Stomach (tissue), 9 donors: ENCODE measurements around the gene RAPGEFL1. TPM values are rescaled to one million over a fixed set of nuclear protein-coding genes. Genes with fewer than 3 reads are reported as not detected.

ENCODE experiments used
- DNase-seq, 2 donors: peaks; one replicate each; pipeline versions ENCODE4 v3.0.0 to v3.0.0-alpha.2; 2013 to 2019
- H3K27ac ChIP-seq, 5 donors: fragments of 200-600 bp in 4 of 5; sonication (generic) in 4 of 5; one replicate each; pipeline ENCODE4 v1.5.1; 2013 to 2019; ENCODE audit warnings: mild to moderate bottlenecking in 1 of 5, moderate library complexity in 1 of 5
- H3K27me3 ChIP-seq, 3 donors: fragments of 200-600 bp; sonication (generic); one replicate each; pipeline ENCODE4 v1.5.1; 2017 to 2019; ENCODE audit warnings: mixed run types in 1 of 3
- H3K36me3 ChIP-seq, 4 donors: fragments of 200-600 bp; sonication (generic); 1 replicate in 3 of 4; 2 replicates in 1 of 4; pipeline ENCODE4 v1.5.1; 2016 to 2019
- H3K4me1 ChIP-seq, 4 donors: fragments of 200-600 bp; sonication (generic); one replicate each; pipeline ENCODE4 v1.5.1; 2016 to 2019
- H3K4me3 ChIP-seq, 4 donors: fragments of 200-600 bp; sonication (generic) in 3 of 4; one replicate each; pipeline ENCODE4 v1.5.1; 2016 to 2019; ENCODE audit warnings: mild to moderate bottlenecking in 1 of 4
- H3K9me3 ChIP-seq, 4 donors: fragments of 200-600 bp; sonication (generic); one replicate each; pipeline ENCODE4 v1.5.1; 2016 to 2019
- CTCF ChIP-seq, 7 experiments: fragments of 450-650 bp in 4 of 7; fragments of 200-600 bp in 3 of 7; sonication (generic) in 3 of 7; IDR thresholded peaks; one replicate each; pipeline ENCODE4 v1.5.1; 2016 to 2019; ENCODE audit warnings: antibody characterized with exemption in 7 of 7, control low read depth in 2 of 7, mild to moderate bottlenecking in 1 of 7
- EP300 ChIP-seq: sonication (generic); formaldehyde crosslinking; IDR thresholded peaks from one replicate; pipeline ENCODE4 v1.6.1; 2017; ENCODE audit warnings: antibody characterized with exemption
- POLR2A ChIP-seq, 4 donors: fragments of 450-650 bp; IDR thresholded peaks; one replicate each; pipeline ENCODE4 v1.6.1; 2016; ENCODE audit warnings: antibody characterized with exemption in 4 of 4, control low read depth in 2 of 4, mild to moderate bottlenecking in 1 of 4, moderate library complexity in 1 of 4
- POLR2AphosphoS5 ChIP-seq, 3 donors: sonication (generic); formaldehyde crosslinking; IDR thresholded peaks; one replicate each; pipeline ENCODE4 v1.6.1; 2016; ENCODE audit warnings: antibody characterized with exemption in 3 of 3
- WGBS, 5 donors: extraction: QIAGEN DNeasy Blood & Tissue Kit in 3 of 5; methylation state at CpG; one replicate each; pipeline versions ENCODE4 v1.1.5 to v1.1.7; 2013 to 2018; 5-methylcytosine and 5-hydroxymethylcytosine counted together
- intact Hi-C: fragments of 100-400 bp; cut with DNase I; formaldehyde crosslinking; loops from one replicate; pipeline ENCODE4 v1.15.1; 2023; ENCODE audit warnings: low total_unique reads
- polyA plus RNA-seq, 3 donors: library from polyadenylated mRNA; stranded (reverse); fragments of 200-250 nt; gene quantifications; one replicate each; pipeline ENCODE4 v1.2.3, GENCODE V29; 2013
- total RNA-seq, 5 donors: library from RNA; depleted of rRNA; stranded (reverse); fragments of >200 nt; gene quantifications; one replicate each; pipeline versions ENCODE4 v1.1.0 to v1.2.3, GENCODE V29; 2014 to 2016
- donor health status: healthy with polysubstance abuse.
- donor health status: Bipolar disorder and iron deficiency.
- donor health status: healthy.

The RAPGEFL1 gene
- total and polyA plus RNA-seq, 8 donors = 5.2 to 294 (median 24.6) TPM

- TF ChIP-seq POLR2A (IDR thresholded peaks at IDR 0.05) = no peak
- TF ChIP-seq EP300 = no peak
- TF ChIP-seq CTCF (IDR thresholded peaks at IDR 0.05) = no peak
- TF ChIP-seq POLR2AphosphoS5 (IDR thresholded peaks at IDR 0.05) = no peak
- 39 to 58% (median 46%) methylated on average over 8 of the region's 8 CpGs for WGBS, 5 donors
- H3K27ac ChIP-seq = peak overlapping the region; percentile 32 to 79 (median 46)
These were observed 3.9 kb downstream of the RAPGEFL1 start for GRCh38 chr17:40181205-40181604.

GRCh38 chr17:40182606-40183005, 5.3 kb downstream of the RAPGEFL1 start:
- WGBS, 5 donors = 80 to 94% (median 91%) methylated on average over 6 of the region's 6 CpGs
- H3K4me3 ChIP-seq = no peak overlapping the region
- H3K4me1 ChIP-seq = peaks cover 20 to 39% (median 29%) of the 10 kb centered on the region in 4 donors
- H3K27me3 ChIP-seq = peaks cover 0 to 8% (median 0%) of the 10 kb centered on the region in 3 donors
- intact Hi-C loops = no loop called here
- no peak for DNase-seq
- no peaks in the 10 kb centered on the region for H3K36me3 ChIP-seq
- H3K9me3 ChIP-seq = no peaks in the 10 kb centered on the region
- no peak for TF ChIP-seq POLR2AphosphoS5 (IDR thresholded peaks at IDR 0.05)
- no peak for TF ChIP-seq CTCF (IDR thresholded peaks at IDR 0.05)
- TF ChIP-seq EP300 = no peak
- TF ChIP-seq POLR2A (IDR thresholded peaks at IDR 0.05) = no peak
- H3K27ac ChIP-seq = no peak overlapping the region

More at GRCh38 chr17:40181205-40181604, 3.9 kb downstream of the RAPGEFL1 start:
- DNase-seq = peak in 1 of 2 donors; percentile 37
- Histone ChIP-seq H3K4me3 (no peak overlapping the region), H3K9me3 (no peaks in the 10 kb centered on the region), H3K36me3 (peaks cover 0 to 6% (median 2%) of the 10 kb centered on the region in 4 donors), H3K4me1 (peaks cover 34 to 53% (median 42%) of the 10 kb centered on the region in 4 donors), H3K27me3 (peaks cover 0 to 8% (median 0%) of the 10 kb centered on the region in 3 donors)
- intact Hi-C loops = no loop called here

GRCh38 chr17:40187238-40187637, 10.0 kb downstream of the RAPGEFL1 start:
- DNase-seq = no peak
- Histone ChIP-seq H3K27ac (no peak overlapping the region), H3K4me3 (no peak overlapping the region), H3K27me3 (no peaks in the 10 kb centered on the region), H3K4me1 (peaks cover 13 to 21% (median 17%) of the 10 kb centered on the region in 4 donors), H3K36me3 (peaks cover 0 to 17% (median 13%) of the 10 kb centered on the region in 4 donors), H3K9me3 (no peaks in the 10 kb centered on the region)
- WGBS, 5 donors = 90 to 96% (median 92%) methylated on average over 3 of the region's 3 CpGs
- intact Hi-C loops = no loop called here
- TF ChIP-seq EP300 (no peak), POLR2A (IDR thresholded peaks at IDR 0.05) (no peak), CTCF (IDR thresholded peaks at IDR 0.05) (no peak), POLR2AphosphoS5 (IDR thresholded peaks at IDR 0.05) (no peak)

- DNase-seq = no peak
- intact Hi-C loops = no loop called here
- Histone ChIP-seq H3K27ac (no peak overlapping the region), H3K36me3 (peaks cover 0 to 29% (median 13%) of the 10 kb centered on the region in 4 donors), H3K9me3 (no peaks in the 10 kb centered on the region), H3K27me3 (no peaks in the 10 kb centered on the region), H3K4me1 (peaks cover 13 to 21% (median 18%) of the 10 kb centered on the region in 4 donors), H3K4me3 (no peak overlapping the region)
- TF ChIP-seq POLR2AphosphoS5 (IDR thresholded peaks at IDR 0.05) (no peak), EP300 (no peak), POLR2A (IDR thresholded peaks at IDR 0.05) (no peak), CTCF (IDR thresholded peaks at IDR 0.05) (no peak)
- WGBS, 5 donors = 86 to 97% (median 93%) methylated on average over 1 to 6 of the region's 6 CpGs
These were observed 11.4 kb downstream of the RAPGEFL1 start for GRCh38 chr17:40188694-40189093.
